Retinal pigment epithelial cell (primary cell): ENCODE measurements around the gene NHS.

Experiments used
- DNase-seq: peaks from one replicate; pipeline ENCODE4 v3.0.0-alpha.2; 2010; ENCODE audit warnings: low read depth
- H3K4me3 ChIP-seq: 2 replicates; pipeline ENCODE4 v1.5.1; 2011; ENCODE audit warnings: mild to moderate bottlenecking, low read length, control low read depth, moderate library complexity
- CTCF ChIP-seq: conservative IDR thresholded peaks from 2 replicates; pipeline ENCODE4 v1.5.1; 2011; ENCODE audit warnings: low read depth, low read length, control low read depth, inconsistent platforms

The NHS gene

DNA sequence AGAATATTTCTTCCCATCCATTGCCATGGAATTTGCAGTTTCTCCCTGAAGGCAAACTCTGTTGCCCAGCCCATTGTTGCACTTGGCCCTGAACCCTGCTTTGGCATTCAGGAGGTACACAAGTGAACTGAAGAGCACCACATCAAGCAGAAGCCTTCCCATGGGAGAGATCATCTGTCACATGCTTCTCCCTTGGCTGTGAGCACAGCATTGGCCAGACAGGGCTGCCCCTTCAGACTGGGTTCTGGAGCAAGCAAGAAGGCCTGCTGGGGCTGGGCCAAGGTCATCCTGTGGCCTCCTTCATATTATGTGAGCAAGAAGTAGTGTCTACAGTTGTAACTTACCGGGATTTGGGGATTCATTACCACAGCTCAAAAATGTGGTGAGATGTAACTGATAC is 385.0 kb downstream of the NHS start:
- DNase-seq = no peak
- H3K4me3 ChIP-seq = no peak overlapping the region
- TF ChIP-seq CTCF = no peak

DNA sequence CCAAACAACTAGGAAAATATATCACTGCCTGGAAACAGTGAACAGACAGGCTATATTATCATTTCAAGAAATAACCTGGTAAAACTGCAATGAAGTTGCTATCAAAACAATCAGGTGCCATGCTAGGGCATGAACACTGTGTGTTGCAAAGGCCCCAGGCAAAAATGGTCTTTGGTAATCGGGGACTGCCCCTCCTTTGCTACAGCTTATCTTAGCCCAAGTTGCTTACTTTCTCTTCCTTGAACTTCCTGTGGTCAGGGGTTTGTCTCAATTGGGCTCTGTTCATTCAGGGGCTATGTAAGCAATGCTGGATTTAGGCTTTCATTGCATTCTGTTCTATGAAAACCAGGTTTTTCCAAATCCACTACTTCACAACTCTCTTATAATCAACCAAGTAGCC is 392.7 kb downstream of the NHS start:
- no peak overlapping the region for H3K4me3 ChIP-seq
- DNase-seq = no peak
- no peak for TF ChIP-seq CTCF

DNA sequence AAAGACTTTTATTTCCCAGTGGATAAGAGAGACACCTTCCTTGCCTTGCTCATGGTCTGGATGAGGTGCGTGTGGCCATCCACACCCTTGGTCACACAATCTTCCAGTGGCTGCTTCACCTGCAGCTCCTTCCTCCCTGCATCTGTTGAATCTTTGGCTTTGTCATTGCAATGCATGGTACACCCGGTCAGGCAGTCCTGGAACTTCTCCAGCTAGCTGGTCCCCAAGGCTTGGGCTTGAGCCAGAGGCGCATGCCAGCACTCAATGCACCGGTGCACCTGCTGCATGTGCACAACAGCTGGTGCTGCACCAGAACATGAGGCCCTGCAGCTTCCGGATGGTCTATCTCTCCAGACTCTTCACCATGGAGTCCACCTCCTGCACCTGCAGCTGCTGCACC is 394.0 kb downstream of the NHS start:
- no peak overlapping the region for H3K4me3 ChIP-seq
- no peak for DNase-seq
- no peak for TF ChIP-seq CTCF

DNA sequence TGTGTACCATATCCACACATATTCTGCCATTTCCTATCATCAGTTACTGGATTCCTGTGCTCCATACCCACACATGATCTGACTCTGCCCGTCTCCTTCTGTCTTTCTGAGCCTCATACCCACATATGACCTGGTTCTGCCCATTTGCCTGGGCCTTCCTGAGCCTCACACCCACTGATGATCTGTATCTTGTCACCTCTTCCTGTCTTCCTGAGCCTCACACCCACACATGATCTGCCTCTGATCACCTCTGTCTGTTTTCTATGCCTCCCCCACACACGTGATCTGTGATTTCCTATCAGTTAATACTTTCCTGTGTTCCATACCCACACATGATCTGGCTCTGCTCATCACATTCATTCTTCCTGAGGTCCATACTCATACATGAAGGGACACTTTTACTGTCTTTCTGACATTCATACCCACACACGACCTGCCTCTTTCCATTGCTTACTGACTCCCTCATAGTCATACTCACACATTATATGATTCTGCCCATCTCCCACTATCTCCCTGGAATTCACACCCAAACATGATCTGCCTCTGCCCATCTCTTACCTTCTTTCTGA is 394.8 kb downstream of the NHS start:
- DNase-seq = no peak
- no peak overlapping the region for H3K4me3 ChIP-seq
- no peak for TF ChIP-seq CTCF

- TF ChIP-seq CTCF = no peak
- H3K4me3 ChIP-seq = no peak overlapping the region
- no peak for DNase-seq
Measured at GRCh38 chrX:17773221-17773876, 398.3 kb downstream of the NHS start.

GRCh38 chrX:17774053-17774452 is 399.1 kb downstream of the NHS start:
- no peak for DNase-seq
- no peak for TF ChIP-seq CTCF
- H3K4me3 ChIP-seq = no peak overlapping the region

DNA sequence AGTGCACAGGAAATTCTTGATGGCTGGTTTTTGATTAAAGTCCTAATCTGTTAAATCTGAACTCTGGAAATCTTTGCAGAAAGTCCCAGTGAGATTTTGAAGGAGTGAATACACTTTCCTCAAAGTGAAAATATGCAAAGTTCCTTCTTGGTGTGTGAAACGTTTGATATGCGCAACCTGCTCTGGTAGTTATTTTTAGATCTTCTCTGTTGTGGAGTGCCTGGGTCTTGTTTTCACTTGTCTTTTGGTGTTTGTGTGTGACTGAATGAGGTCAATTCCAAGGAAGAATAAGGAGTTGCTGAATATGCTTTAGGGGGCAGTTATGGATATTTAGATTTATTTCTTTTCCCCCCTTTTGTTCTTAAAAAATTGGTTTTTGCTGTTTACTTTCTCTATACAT is 404.0 kb downstream of the NHS start:
- no peak for TF ChIP-seq CTCF
- no peak overlapping the region for H3K4me3 ChIP-seq
- DNase-seq = no peak
